ENCODE measurements around the gene FUS.

FUS gene

DNA sequence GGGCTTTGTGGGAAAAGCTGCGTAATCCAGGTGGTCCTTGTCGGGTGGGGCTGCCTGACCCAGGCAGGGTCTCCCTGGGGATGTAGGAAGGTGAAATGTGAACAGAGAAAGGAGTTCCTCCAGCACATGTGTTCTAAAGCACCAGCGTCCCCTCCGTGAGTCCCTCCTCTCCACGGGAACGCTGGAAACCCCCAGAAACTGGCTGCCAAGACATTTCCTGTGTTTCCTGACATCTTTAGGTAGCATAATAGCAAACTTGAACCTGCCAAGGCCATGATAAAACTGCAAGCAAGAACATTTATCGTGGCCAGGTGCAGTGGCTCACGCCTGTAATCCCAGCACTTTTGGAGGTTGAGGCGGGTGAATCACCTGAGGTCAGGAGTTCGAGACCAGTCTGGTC, 49.6 kb downstream of the FUS start:
- no peak for DNase-seq (ENCODE audit: low spot score)

DNA sequence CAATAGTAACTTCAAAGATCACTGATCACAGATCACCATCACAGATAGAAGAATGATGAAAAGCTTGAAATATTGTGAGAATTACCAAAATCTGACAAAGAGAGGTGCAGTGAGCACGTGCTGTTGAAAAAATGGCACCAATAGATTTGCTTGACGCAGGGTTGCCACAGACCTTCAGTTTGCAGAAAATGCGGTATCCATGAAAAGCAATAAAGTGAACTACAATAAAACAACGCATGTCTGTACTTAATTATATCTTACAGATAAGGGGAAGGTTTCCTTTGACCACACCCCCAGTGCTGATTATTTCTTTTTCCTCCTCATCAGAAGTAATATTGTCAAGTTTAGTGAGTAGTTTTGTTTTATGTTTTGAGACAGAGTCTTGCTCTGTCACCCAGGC, 58.1 kb downstream of the FUS start:
- DNase-seq (ENCODE audit: low spot score), result no peak

Small RNAs within 50 kb of the gene (small RNA-seq; reads per million reads assigned to genes)
- gene AC009088.4 (0 reads per million in 2 experiments), gene NDUFA3P6 (0 reads per million in 2 experiments)

Data from SK-N-DZ (cell line).